Stimulated activated effector memory CD8-positive, alpha-beta T cell treated with anti-CD3 and anti-CD28 coated beads, Interleukin-12 subunit alpha, Interleukin-12 subunit beta, amount 100 ng/mL, for 72 hours (primary cell): ENCODE measurements around the gene PVR.
"Not testable (repeated sequence)": the region's sequence is repeated elsewhere in the genome, so short reads cannot be mapped to it uniquely, and the experiment has no call there.

Experiments
- ATAC-seq: fragments of 150-1000 bp; cut with Tn5 transposase; 2 replicates; pipeline ENCODE4 v1.10.0; 2021
- DNase-seq, 2 donors: peaks; one replicate each; pipeline ENCODE4 v3.0.0; 2021 to 2022; ENCODE audit warnings: low spot score in 2 of 2
- H3K27ac Mint-ChIP-seq: one replicate; pipeline ENCODE4 v1.8.0; 2022; ENCODE audit warnings: mild to moderate bottlenecking, mixed read lengths
- H3K36me3 Mint-ChIP-seq: one replicate; pipeline ENCODE4 v1.8.0; 2022; ENCODE audit warnings: mild to moderate bottlenecking, mixed read lengths
- H3K4me1 Mint-ChIP-seq: one replicate; pipeline ENCODE4 v1.8.0; 2022; ENCODE audit warnings: mixed read lengths
- H3K4me3 Mint-ChIP-seq: one replicate; pipeline ENCODE4 v1.8.0; 2022; ENCODE audit warnings: mild to moderate bottlenecking, mixed read lengths
- H3K9me3 Mint-ChIP-seq: one replicate; pipeline ENCODE4 v1.8.0; 2022; ENCODE audit warnings: mixed read lengths

The PVR gene

GRCh38 chr19:44671400-44671799 is 27.7 kb downstream of the PVR start, which contains the start of gene CEACAM19:
CEACAM19 (plus strand) TSS chr19:44671482; CDS start chr19:44671932, 450 bp downstream.
- no peaks in the 10 kb centered on the region for H3K9me3 Mint-ChIP-seq
- H3K4me3 Mint-ChIP-seq = no peak within 1 kb of the TSS
- peak; percentile 31 for ATAC-seq
- no peak for DNase-seq
- no peaks in the 10 kb centered on the region for H3K4me1 Mint-ChIP-seq
- H3K27ac Mint-ChIP-seq = no peak within 1 kb of the TSS
- no peaks in the 10 kb centered on the region for H3K36me3 Mint-ChIP-seq

- Mint-ChIP-seq H3K4me1 (no peaks in the 10 kb centered on the region), H3K36me3 (no peaks in the 10 kb centered on the region), H3K27ac (no peak overlapping the region), H3K9me3 (no peaks in the 10 kb centered on the region), H3K4me3 (no peak overlapping the region)
- ATAC-seq = no peak
- no peak for DNase-seq
Observed at GRCh38 chr19:44672226-44672625, 28.5 kb downstream of the PVR start.

GRCh38 chr19:44673510-44673909 is 29.8 kb downstream of the PVR start:
- no peak for ATAC-seq

GRCh38 chr19:44675521-44675920 is 31.8 kb downstream of the PVR start:
- no peaks in the 10 kb centered on the region for H3K36me3 Mint-ChIP-seq
- DNase-seq (no peak), ATAC-seq (no peak)
- no peaks in the 10 kb centered on the region for H3K9me3 Mint-ChIP-seq
- H3K4me1 Mint-ChIP-seq = no peaks in the 10 kb centered on the region
- no peak overlapping the region for H3K4me3 Mint-ChIP-seq
- H3K27ac Mint-ChIP-seq = no peak overlapping the region

More at GRCh38 chr19:44673510-44673909, 29.8 kb downstream of the PVR start:
- Mint-ChIP-seq H3K9me3 (no peaks in the 10 kb centered on the region), H3K36me3 (no peaks in the 10 kb centered on the region), H3K27ac (no peak overlapping the region), H3K4me3 (no peak overlapping the region), H3K4me1 (no peaks in the 10 kb centered on the region)
- DNase-seq = no peak

- H3K36me3 Mint-ChIP-seq = no peaks in the 10 kb centered on the region
- DNase-seq = no peak
- no peaks in the 10 kb centered on the region for H3K9me3 Mint-ChIP-seq
- H3K27ac Mint-ChIP-seq = no peak overlapping the region
- H3K4me3 Mint-ChIP-seq = no peak overlapping the region
- no peaks in the 10 kb centered on the region for H3K4me1 Mint-ChIP-seq
- no peak for ATAC-seq
Observed at GRCh38 chr19:44677019-44677811, 33.5 kb downstream of the PVR start.

- Mint-ChIP-seq H3K9me3 (no peaks in the 10 kb centered on the region), H3K4me3 (no peak overlapping the region), H3K4me1 (peaks cover 6% of the 10 kb centered on the region), H3K27ac (peak overlapping the region; percentile 66), H3K36me3 (no peaks in the 10 kb centered on the region)
- DNase-seq (no peak), ATAC-seq (no peak)
Observed at GRCh38 chr19:44680536-44680935, 36.8 kb downstream of the PVR start.

GRCh38 chr19:44681992-44682790 is 38.5 kb downstream of the PVR start:
- Mint-ChIP-seq H3K36me3 (no peaks in the 10 kb centered on the region), H3K27ac (no peak overlapping the region), H3K9me3 (no peaks in the 10 kb centered on the region), H3K4me3 (no peak overlapping the region), H3K4me1 (peaks cover 6% of the 10 kb centered on the region)
- DNase-seq (no peak), ATAC-seq (no peak)

GRCh38 chr19:44682807-44683206 is 39.1 kb downstream of the PVR start:
- Mint-ChIP-seq H3K4me1 (peaks cover 6% of the 10 kb centered on the region), H3K36me3 (no peaks in the 10 kb centered on the region), H3K9me3 (no peaks in the 10 kb centered on the region), H3K4me3 (no peak overlapping the region), H3K27ac (no peak overlapping the region)
- ATAC-seq (no peak), DNase-seq (no peak)

- Mint-ChIP-seq H3K4me3 (no peak overlapping the region), H3K36me3 (no peaks in the 10 kb centered on the region), H3K4me1 (peaks cover 6% of the 10 kb centered on the region)
Observed at GRCh38 chr19:44683434-44684210, 39.9 kb downstream of the PVR start.

GRCh38 chr19:44684396-44684795 is 40.7 kb downstream of the PVR start:
- not testable (repeated sequence) for H3K36me3 Mint-ChIP-seq, DNase-seq, H3K4me3 Mint-ChIP-seq, H3K9me3 Mint-ChIP-seq, H3K27ac Mint-ChIP-seq, ATAC-seq
- H3K4me1 Mint-ChIP-seq = peaks cover 12% of the 10 kb centered on the region

More at GRCh38 chr19:44683434-44684210, 39.9 kb downstream of the PVR start:
- Mint-ChIP-seq H3K9me3 (no peaks in the 10 kb centered on the region), H3K27ac (no peak overlapping the region)
- ATAC-seq (peak; percentile 21), DNase-seq (no peak)

- peaks cover 19% of the 10 kb centered on the region for H3K4me1 Mint-ChIP-seq
- DNase-seq (no peak), ATAC-seq (no peak)
- peaks cover 5% of the 10 kb centered on the region for H3K36me3 Mint-ChIP-seq
- no peak overlapping the region for H3K4me3 Mint-ChIP-seq
- no peaks in the 10 kb centered on the region for H3K9me3 Mint-ChIP-seq
- H3K27ac Mint-ChIP-seq = no peak overlapping the region
Observed at GRCh38 chr19:44684892-44685863, 41.5 kb downstream of the PVR start.

- Mint-ChIP-seq H3K4me1 (peaks cover 19% of the 10 kb centered on the region), H3K36me3 (peaks cover 5% of the 10 kb centered on the region), H3K4me3 (no peak overlapping the region), H3K27ac (no peak overlapping the region), H3K9me3 (no peaks in the 10 kb centered on the region)
- DNase-seq (no peak), ATAC-seq (no peak)
Observed at GRCh38 chr19:44685877-44686276, 42.2 kb downstream of the PVR start.

GRCh38 chr19:44686896-44687295 is 43.2 kb downstream of the PVR start:
- peaks cover 23% of the 10 kb centered on the region for H3K4me1 Mint-ChIP-seq
- DNase-seq (no peak), ATAC-seq (no peak)
- H3K36me3 Mint-ChIP-seq = peaks cover 5% of the 10 kb centered on the region
- no peak overlapping the region for H3K4me3 Mint-ChIP-seq
- H3K27ac Mint-ChIP-seq = no peak overlapping the region
- H3K9me3 Mint-ChIP-seq = no peaks in the 10 kb centered on the region

GRCh38 chr19:44687888-44688287 is 44.2 kb downstream of the PVR start:
- DNase-seq (no peak), ATAC-seq (no peak)
- H3K4me3 Mint-ChIP-seq = no peak overlapping the region
- H3K9me3 Mint-ChIP-seq = no peaks in the 10 kb centered on the region
- peaks cover 33% of the 10 kb centered on the region for H3K4me1 Mint-ChIP-seq
- peaks cover 5% of the 10 kb centered on the region for H3K36me3 Mint-ChIP-seq
- no peak overlapping the region for H3K27ac Mint-ChIP-seq
